GM23338 (cell line): Measurements from ENCODE around the gene WSCD2. TPM values are rescaled to one million over a fixed set of nuclear protein-coding genes. Genes with fewer than 3 reads are reported as not detected.

ENCODE experiments used
- ATAC-seq: fragments of 200-7000 bp; cut with Tn5 transposase; 3 replicates; pipeline ENCODE4 v1.9.1; 2020
- DNase-seq: peaks from one replicate; pipeline ENCODE4 v3.0.0-alpha.2; 2015; ENCODE audit warnings: low spot score
- H2AFZ ChIP-seq: fragments of 200-600 bp; sonication (generic); 2 replicates; pipeline ENCODE4 v1.8.0; 2016; ENCODE audit warnings: antibody characterized with exemption, mild to moderate bottlenecking, moderate library complexity
- H3F3A ChIP-seq: fragments of 200-600 bp; sonication (generic); replicated peaks from 2 replicates; pipeline ENCODE4 v1.8.0; 2017; ENCODE audit warnings: antibody characterized with exemption, mixed run types, low read depth
- H3K27ac ChIP-seq: fragments of 200-600 bp; sonication (generic); 2 replicates; pipeline ENCODE4 v1.6.1; 2016; ENCODE audit warnings: low read depth
- H3K27me3 ChIP-seq: fragments of 200-600 bp; sonication (generic); 2 replicates; pipeline ENCODE4 v1.8.0; 2016; ENCODE audit warnings: mild to moderate bottlenecking, mixed run types, moderate library complexity; ENCODE audit not compliant: insufficient read depth
- H3K36me3 ChIP-seq: fragments of 200-600 bp; sonication (generic); 2 replicates; pipeline ENCODE4 v1.8.0; 2016; ENCODE audit warnings: mild to moderate bottlenecking; ENCODE audit not compliant: insufficient read depth
- H3K4me1 ChIP-seq: fragments of 200-600 bp; sonication (generic); 2 replicates; pipeline ENCODE4 v1.8.0; 2016; ENCODE audit warnings: mild to moderate bottlenecking, moderate library complexity; ENCODE audit not compliant: insufficient read depth
- H3K4me2 ChIP-seq: fragments of 200-600 bp; sonication (generic); 2 replicates; pipeline ENCODE4 v1.7.1; 2017; ENCODE audit warnings: mixed run types
- H3K4me3 ChIP-seq: fragments of 200-600 bp; sonication (generic); 2 replicates; pipeline ENCODE4 v1.6.1; 2016; ENCODE audit warnings: mixed run types
- H3K79me2 ChIP-seq: fragments of 200-600 bp; sonication (generic); replicated peaks from 2 replicates; pipeline ENCODE4 v1.8.0; 2017; ENCODE audit warnings: mild to moderate bottlenecking; ENCODE audit not compliant: insufficient read depth
- H3K9me2 ChIP-seq: fragments of 200-600 bp; sonication (generic); 2 replicates; pipeline ENCODE4 v1.8.0; 2017; ENCODE audit not compliant: insufficient read depth
- H4K20me1 ChIP-seq: fragments of 200-600 bp; sonication (generic); replicated peaks from 2 replicates; pipeline ENCODE4 v1.8.0; 2017; ENCODE audit warnings: mild to moderate bottlenecking; ENCODE audit not compliant: insufficient read depth
- H3K27ac Mint-ChIP-seq: 2 replicates; pipeline ENCODE4 v1.8.0; 2020; ENCODE audit warnings: inconsistent platforms, mild to moderate bottlenecking, moderate library complexity, mixed read lengths
- H3K27me3 Mint-ChIP-seq: 3 replicates; pipeline ENCODE4 v1.8.0; 2022; ENCODE audit warnings: low read depth, mild to moderate bottlenecking, moderate library complexity, mixed read lengths, inconsistent platforms; ENCODE audit not compliant: insufficient read depth, poor library complexity
- H3K36me3 Mint-ChIP-seq: 3 replicates; pipeline ENCODE4 v1.8.0; 2021; ENCODE audit warnings: low read depth, mild to moderate bottlenecking, inconsistent platforms, moderate library complexity, mixed read lengths
- H3K4me1 Mint-ChIP-seq: 3 replicates; pipeline ENCODE4 v1.8.0; 2020; ENCODE audit warnings: mild to moderate bottlenecking, inconsistent platforms, mixed read lengths
- H3K4me3 Mint-ChIP-seq: 3 replicates; pipeline ENCODE4 v1.8.0; 2021; ENCODE audit warnings: moderate library complexity, mild to moderate bottlenecking, inconsistent platforms, mixed read lengths
- H3K9me3 Mint-ChIP-seq: 3 replicates; pipeline ENCODE4 v1.8.0; 2020; ENCODE audit warnings: moderate library complexity, mild to moderate bottlenecking, inconsistent platforms, mixed read lengths
- CREB1 ChIP-seq: fragments of 250-450 bp; sonication (Bioruptor Pico); IDR thresholded peaks from 2 replicates; pipeline ENCODE4 v1.5.0; 2020; ENCODE audit warnings: low read depth, mild to moderate bottlenecking, moderate library complexity
- EZH2 ChIP-seq: fragments of 200-600 bp; sonication (generic); IDR thresholded peaks from one replicate; pipeline ENCODE4 v1.8.0; 2017; ENCODE audit warnings: antibody characterized with exemption, mild to moderate bottlenecking, low read depth; ENCODE audit not compliant: unreplicated experiment
- EZH2phosphoT487 ChIP-seq: fragments of 200-600 bp; sonication (generic); IDR thresholded peaks from one replicate; pipeline ENCODE4 v1.8.1; 2018; ENCODE audit warnings: antibody characterized with exemption; ENCODE audit not compliant: unreplicated experiment
- JUNB ChIP-seq: IDR thresholded peaks from one replicate; pipeline ENCODE4 v1.6.1; 2016; ENCODE audit warnings: antibody characterized with exemption; ENCODE audit not compliant: unreplicated experiment
- NANOG ChIP-seq: IDR thresholded peaks from 2 replicates; pipeline ENCODE4 v1.6.1; 2016; ENCODE audit warnings: antibody characterized with exemption, borderline replicate concordance
- POLR2AphosphoS5 ChIP-seq: IDR thresholded peaks from 2 replicates; pipeline ENCODE4 v1.6.1; 2016; ENCODE audit warnings: antibody characterized with exemption, low read depth
- REST ChIP-seq: IDR thresholded peaks from one replicate; pipeline ENCODE4 v1.6.1; 2018; ENCODE audit warnings: antibody characterized with exemption; ENCODE audit not compliant: unreplicated experiment
- STAT1 ChIP-seq: IDR thresholded peaks from one replicate; pipeline ENCODE4 v1.6.1; 2016; ENCODE audit warnings: antibody characterized with exemption; ENCODE audit not compliant: unreplicated experiment
- ZNF114 ChIP-seq: fragments of 250-450 bp; sonication (Bioruptor Pico); IDR thresholded peaks from 2 replicates; pipeline ENCODE4 v1.5.0; 2020; ENCODE audit warnings: mild to moderate bottlenecking, moderate library complexity
- ZNF331 ChIP-seq: fragments of 250-450 bp; sonication (Bioruptor Pico); IDR thresholded peaks from 2 replicates; pipeline ENCODE4 v1.5.0; 2020; ENCODE audit warnings: low read depth, mild to moderate bottlenecking, moderate library complexity
- polyA plus RNA-seq: library from polyadenylated mRNA; unstranded; fragments of >200 nt; fragmentation: Nextera tagmentation; extraction: Ambion mirVana; gene quantifications from 2 replicates; pipeline ENCODE4 v1.2.1, GENCODE V29; 2016
- total RNA-seq: library from RNA; depleted of rRNA; stranded (reverse); fragments of >200 nt; shearing (Covaris generic); gene quantifications from 2 replicates; pipeline ENCODE4 v1.2.3, GENCODE V29; 2014
- TF ChIP-seq, protein P1 (sequence below): IDR thresholded peaks from 2 replicates; pipeline ENCODE4 v1.6.1; 2016; ENCODE audit warnings: antibody characterized with exemption

Gene WSCD2
- total and polyA plus RNA-seq, 2 experiments from 2014 or later = 0.66 to 3.1 TPM

DNA sequence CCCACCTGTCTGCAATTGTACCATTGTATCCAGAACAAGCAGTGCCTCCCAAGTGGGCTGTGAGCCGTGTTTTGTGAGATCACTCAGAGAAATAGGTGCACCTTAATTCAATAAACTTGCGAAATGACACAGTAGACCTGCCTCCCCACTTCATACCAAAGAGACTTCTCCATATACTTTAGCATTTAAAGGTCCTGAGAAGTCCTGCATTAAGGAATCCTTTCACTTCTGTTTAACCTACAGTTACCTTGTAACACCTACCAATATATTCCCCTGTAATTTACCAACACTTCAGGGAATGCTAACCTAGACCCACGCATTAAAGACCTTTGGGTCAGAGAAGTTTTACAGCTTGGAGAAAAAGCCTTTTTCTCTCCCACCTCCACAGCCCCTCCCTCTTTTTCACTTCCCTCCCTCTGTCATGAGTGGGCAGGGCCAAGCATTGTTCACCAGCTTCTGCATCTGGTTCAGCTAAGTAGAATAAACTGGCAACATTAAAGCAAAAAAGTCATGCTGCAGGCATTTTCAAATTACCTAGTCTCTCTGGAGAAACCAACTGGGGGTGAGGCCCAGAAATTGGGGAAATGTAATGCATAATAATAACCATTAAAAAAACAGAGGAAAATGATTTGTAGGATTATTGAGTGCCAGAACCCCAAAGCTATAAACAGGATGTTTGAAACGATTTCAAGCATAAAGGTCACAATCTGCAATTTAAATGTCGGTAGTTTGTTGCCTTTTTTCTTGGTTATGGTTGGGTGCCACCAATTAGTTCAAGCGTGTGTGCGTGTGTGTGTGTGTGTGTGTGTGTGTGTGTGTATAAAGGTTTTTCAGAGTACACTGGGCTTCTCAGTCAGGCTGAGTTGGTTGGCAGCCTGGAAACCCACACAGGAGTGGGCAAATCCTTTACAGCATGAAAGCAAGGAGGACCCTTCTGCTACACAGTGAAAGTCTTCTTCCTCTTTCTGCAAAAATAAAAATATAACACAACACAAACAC lies 13.7 kb upstream of the WSCD2 start (continued):
- TF ChIP-seq, protein P1, sequence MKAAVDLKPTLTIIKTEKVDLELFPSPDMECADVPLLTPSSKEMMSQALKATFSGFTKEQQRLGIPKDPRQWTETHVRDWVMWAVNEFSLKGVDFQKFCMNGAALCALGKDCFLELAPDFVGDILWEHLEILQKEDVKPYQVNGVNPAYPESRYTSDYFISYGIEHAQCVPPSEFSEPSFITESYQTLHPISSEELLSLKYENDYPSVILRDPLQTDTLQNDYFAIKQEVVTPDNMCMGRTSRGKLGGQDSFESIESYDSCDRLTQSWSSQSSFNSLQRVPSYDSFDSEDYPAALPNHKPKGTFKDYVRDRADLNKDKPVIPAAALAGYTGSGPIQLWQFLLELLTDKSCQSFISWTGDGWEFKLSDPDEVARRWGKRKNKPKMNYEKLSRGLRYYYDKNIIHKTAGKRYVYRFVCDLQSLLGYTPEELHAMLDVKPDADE = no peak
- TF ChIP-seq POLR2AphosphoS5 (no peak), REST (no peak), NANOG (no peak), ZNF331 (CRISPR knock-in tag) (no peak), EZH2phosphoT487 (no peak), CREB1 (CRISPR knock-in tag) (no peak), STAT1 (no peak), JUNB (no peak)

GRCh38 chr12:108116254-108116653 lies 12.8 kb upstream of the WSCD2 start:
- no peak for TF ChIP-seq REST
- no peak for TF ChIP-seq ZNF114 (CRISPR knock-in tag)
- TF ChIP-seq EZH2 = no peak
- no peak for ATAC-seq
- H3K27ac ChIP-seq = no peak overlapping the region
- H3K79me2 ChIP-seq = no peaks in the 10 kb centered on the region
- peak overlapping the region; percentile 46; the same call in 1 of the 2 replicates for H3K4me2 ChIP-seq
- peaks cover 55% of the 10 kb centered on the region for H3K4me1 Mint-ChIP-seq
- H4K20me1 ChIP-seq = no peaks in the 10 kb centered on the region
- H3K4me1 ChIP-seq = peaks cover 36% of the 10 kb centered on the region
- H3K4me3 ChIP-seq = no peak overlapping the region
- no peaks in the 10 kb centered on the region for H3K36me3 ChIP-seq
- DNase-seq = no peak
- H3K9me3 Mint-ChIP-seq = no peaks in the 10 kb centered on the region
- H3K27me3 Mint-ChIP-seq = peaks cover 7% of the 10 kb centered on the region
- no peaks in the 10 kb centered on the region for H3K36me3 Mint-ChIP-seq
- H3K27ac Mint-ChIP-seq = no peak overlapping the region; the same call in 1 of the 2 replicates
- no peaks in the 10 kb centered on the region for H3K27me3 ChIP-seq
- H3K9me2 ChIP-seq = 0 out of 2 replicates have a peak, but pooled peaks cover 11% of the 10 kb centered on the region
- H2AFZ ChIP-seq = no peak overlapping the region
- no peaks in the 10 kb centered on the region; the same call in 1 of the 2 replicates for H3F3A ChIP-seq
- no peak overlapping the region for H3K4me3 Mint-ChIP-seq
